GM12873 (cell line): ENCODE data around the gene CFAP251.

Experiments used
- TF ChIP-seq, protein P1 (sequence below): IDR thresholded peaks from 2 replicates; pipeline ENCODE4 v1.5.1; 2012; ENCODE audit warnings: low read depth, mild to moderate bottlenecking, moderate library complexity, low read length, control low read depth; ENCODE audit not compliant: insufficient read depth; ENCODE audit errors: missing control alignments

The CFAP251 gene

DNA sequence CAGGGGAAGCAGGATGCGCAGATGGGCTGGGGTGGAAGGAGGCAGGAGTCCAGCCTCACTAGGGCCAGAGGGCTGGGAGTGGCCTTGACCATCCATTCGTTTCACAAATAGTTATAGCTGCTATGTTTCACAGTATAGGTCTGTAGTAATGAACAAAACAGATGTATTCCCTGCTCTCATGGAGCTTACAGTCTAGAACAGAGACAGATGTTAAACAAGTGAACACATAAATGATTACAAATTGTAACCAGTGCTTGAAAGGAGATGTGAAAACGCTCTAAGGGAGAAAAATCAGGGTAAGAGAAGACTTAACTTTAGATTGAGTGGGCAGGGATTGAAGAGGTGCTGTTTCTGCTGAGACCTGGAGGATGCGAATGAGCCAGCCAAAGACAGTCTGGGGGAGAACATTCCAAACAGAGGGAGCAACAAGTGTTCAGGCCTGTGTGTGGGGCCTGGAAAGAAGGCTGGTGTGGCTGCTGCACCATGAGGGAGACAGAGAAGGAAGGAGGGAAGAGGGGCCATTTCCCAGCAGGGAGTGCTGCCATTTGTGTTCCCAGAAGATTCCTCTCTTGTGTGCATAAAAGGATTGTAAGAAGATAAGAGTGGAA is 14.6 kb downstream of the CFAP251 start:
- TF ChIP-seq, protein P1, sequence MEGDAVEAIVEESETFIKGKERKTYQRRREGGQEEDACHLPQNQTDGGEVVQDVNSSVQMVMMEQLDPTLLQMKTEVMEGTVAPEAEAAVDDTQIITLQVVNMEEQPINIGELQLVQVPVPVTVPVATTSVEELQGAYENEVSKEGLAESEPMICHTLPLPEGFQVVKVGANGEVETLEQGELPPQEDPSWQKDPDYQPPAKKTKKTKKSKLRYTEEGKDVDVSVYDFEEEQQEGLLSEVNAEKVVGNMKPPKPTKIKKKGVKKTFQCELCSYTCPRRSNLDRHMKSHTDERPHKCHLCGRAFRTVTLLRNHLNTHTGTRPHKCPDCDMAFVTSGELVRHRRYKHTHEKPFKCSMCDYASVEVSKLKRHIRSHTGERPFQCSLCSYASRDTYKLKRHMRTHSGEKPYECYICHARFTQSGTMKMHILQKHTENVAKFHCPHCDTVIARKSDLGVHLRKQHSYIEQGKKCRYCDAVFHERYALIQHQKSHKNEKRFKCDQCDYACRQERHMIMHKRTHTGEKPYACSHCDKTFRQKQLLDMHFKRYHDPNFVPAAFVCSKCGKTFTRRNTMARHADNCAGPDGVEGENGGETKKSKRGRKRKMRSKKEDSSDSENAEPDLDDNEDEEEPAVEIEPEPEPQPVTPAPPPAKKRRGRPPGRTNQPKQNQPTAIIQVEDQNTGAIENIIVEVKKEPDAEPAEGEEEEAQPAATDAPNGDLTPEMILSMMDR: no peak

DNA sequence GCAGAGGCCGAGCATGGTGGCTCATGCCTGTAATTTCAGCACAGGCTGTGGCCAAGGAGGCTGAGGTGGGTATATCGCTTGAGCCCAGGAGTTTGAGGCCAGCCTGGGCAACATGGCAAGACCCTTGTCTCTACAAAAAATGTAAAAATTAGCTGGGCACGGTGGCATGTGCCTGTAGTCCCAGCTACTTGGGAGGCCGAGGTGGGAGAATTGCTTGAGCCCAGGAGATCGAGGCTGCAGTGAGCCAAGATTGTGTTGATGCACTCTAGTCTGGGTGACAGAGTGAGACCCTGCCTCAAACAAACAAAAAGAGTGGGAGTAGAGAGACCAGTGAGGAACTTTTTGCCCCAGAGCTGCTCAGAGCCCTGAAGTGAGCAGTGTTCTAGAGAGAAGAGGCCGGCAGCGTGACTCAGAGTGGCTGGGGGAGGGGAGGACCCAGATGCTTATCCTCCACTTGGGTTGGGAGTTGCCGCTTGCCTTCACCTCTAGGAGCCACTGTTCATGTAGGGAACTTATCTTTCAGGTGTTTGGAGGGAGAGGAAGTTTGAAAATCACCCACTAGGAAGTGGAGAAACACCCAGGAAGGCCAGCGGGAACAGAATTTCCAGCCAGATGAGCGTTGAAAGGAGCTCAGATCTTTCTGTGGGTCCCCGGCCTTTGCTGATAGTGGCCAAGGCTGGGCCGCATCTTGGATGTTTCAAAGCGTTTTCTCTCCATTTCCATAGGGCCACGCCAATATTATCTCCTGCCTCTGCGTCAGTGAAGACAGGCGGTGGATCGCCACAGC is 15.3 kb downstream of the CFAP251 start:
- TF ChIP-seq, protein P1: no peak

DNA sequence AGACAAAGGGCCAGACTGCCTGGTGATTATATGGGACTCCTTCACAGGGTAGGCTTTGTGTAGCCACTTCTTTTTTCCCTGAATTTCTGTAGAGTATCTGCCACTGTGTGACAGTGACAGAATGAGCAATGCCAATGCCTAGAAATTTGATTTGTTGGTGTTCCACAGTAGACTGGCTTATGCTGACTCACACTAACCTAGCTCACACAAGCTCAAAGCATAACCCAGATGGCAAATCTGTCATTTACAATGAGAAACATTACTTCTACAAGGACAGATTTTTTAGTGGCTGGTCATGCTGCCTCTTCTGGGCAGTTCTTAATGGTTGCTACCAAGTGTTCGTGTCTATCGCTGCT is 15.9 kb downstream of the CFAP251 start:
- TF ChIP-seq, protein P1: no peak

DNA sequence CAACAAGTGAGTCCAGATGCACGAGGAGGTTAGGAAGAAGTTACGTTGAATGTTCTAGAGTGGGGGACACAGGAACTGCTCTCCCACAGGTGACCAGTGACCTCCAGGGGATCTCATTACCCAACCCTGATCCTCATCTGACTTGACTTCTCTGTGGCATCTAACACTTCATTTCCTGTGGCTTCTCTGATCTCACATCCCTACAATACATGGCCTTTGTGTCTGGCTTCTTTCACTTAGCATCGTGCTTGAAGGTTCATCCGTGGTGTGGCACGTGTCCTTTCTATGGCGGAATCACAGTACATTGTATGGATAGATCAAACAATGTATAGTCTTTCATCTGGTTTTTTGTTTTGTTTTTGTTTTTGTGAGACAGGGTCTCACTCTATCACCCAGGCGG is 19.3 kb downstream of the CFAP251 start:
- TF ChIP-seq, protein P1: no peak

DNA sequence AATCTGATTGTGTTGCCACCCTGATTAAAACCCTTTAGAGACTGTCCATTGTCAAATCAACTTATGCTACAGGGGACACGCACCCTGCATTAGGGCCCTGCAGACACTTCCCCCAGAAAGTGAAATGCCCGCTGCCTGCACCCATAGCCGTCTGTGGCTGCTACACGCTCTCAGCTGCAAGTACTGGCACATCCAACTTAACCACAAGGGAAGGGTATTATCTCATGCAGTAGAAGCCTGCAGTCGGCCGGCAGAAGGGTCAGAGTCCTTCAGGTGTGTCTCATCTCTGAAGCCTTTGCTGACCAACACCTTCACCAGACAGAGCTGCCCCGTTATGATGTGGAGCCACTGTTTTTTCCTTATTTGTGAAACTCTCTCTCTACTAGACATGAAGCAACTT is 20.8 kb downstream of the CFAP251 start:
- TF ChIP-seq, protein P1: no peak

DNA sequence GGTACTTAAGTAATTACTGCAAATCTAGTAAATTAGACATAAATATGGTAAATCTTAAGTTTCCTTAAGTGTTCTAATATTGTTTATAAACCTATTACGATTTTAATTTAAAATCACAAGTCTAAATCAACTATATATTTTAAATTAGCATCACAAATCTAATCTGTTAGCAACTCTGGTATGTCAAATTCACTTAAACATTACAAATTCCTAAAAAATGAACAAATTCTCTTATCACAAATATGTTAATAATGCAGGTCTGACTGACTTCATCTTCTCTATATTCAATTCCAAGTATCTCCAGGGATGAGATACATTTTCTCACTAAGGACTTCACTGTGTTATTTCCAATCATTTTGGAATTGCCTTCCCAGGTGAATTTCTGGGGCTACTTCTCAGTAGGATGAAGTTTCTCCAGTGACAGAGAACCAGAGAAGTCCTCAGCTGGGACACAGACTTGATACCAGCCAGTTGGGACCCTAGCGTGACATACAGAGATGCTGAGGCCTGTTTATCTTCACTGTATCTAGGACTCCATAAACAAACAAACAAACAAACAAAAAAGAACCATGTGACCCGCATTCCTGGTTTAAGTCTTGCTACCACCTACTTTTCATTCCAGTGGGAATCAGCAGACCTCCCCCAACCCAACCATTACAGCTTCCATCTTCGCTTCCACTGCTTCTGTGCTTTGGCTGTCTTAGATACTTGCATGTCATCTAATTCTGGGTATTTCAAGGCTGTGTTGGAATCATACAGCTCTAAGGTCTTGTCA is 21.8 kb downstream of the CFAP251 start:
- TF ChIP-seq, protein P1: no peak

GRCh38 chr12:121942145-121942718 is 23.8 kb downstream of the CFAP251 start:
- TF ChIP-seq, protein P1: no peak
